ENCODE measurements around the gene RBMS1. TPM values are rescaled to one million over a fixed set of nuclear protein-coding genes. Genes with fewer than 3 reads are reported as not detected.

RBMS1 gene
- total RNA-seq, 1 donor from 2014 or later = 28.4 TPM

GRCh38 chr2:160247296-160248035, 246.1 kb downstream of the RBMS1 start:
- Mint-ChIP-seq H3K36me3 (ENCODE audit: low read depth) (no peaks in the 10 kb centered on the region), H3K4me1 (peaks cover 16% of the 10 kb centered on the region), H3K9me3 (no peaks in the 10 kb centered on the region), H3K4me3 (no peak overlapping the region), H3K27me3 (ENCODE audit: low read depth) (no peaks in the 10 kb centered on the region), H3K27ac (ENCODE audit: unreplicated experiment) (no peak overlapping the region)
- DNase-seq (ENCODE audit: low read depth, low spot score) = no peak
- TF ChIP-seq CTCF (conservative IDR thresholded peaks at IDR 0.05) = no peak

- Mint-ChIP-seq H3K36me3 (ENCODE audit: low read depth) (no peaks in the 10 kb centered on the region), H3K4me3 (no peak overlapping the region), H3K4me1 (peaks cover 16% of the 10 kb centered on the region), H3K27me3 (ENCODE audit: low read depth) (no peaks in the 10 kb centered on the region), H3K27ac (ENCODE audit: unreplicated experiment) (no peak overlapping the region), H3K9me3 (no peaks in the 10 kb centered on the region)
- no peak for DNase-seq (ENCODE audit: low read depth, low spot score)
- no peak for TF ChIP-seq CTCF (conservative IDR thresholded peaks at IDR 0.05)
Measured at GRCh38 chr2:160246356-160246755, 247.3 kb downstream of the RBMS1 start.

- H3K27ac Mint-ChIP-seq (ENCODE audit: unreplicated experiment) = peak overlapping the region; percentile 73
- TF ChIP-seq CTCF (conservative IDR thresholded peaks at IDR 0.05) = no peak
Measured at GRCh38 chr2:160245614-160246155, 247.9 kb downstream of the RBMS1 start.

GRCh38 chr2:160242893-160243564, 250.6 kb downstream of the RBMS1 start:
- DNase-seq (ENCODE audit: low read depth, low spot score) = no peak
- no peaks in the 10 kb centered on the region for H3K36me3 Mint-ChIP-seq (ENCODE audit: low read depth)
- H3K4me1 Mint-ChIP-seq = peaks cover 16% of the 10 kb centered on the region
- H3K9me3 Mint-ChIP-seq = peaks cover 4% of the 10 kb centered on the region
- no peak overlapping the region for H3K27ac Mint-ChIP-seq (ENCODE audit: unreplicated experiment)
- no peak for TF ChIP-seq CTCF (conservative IDR thresholded peaks at IDR 0.05)
- no peak overlapping the region for H3K4me3 Mint-ChIP-seq
- H3K27me3 Mint-ChIP-seq (ENCODE audit: low read depth) = no peaks in the 10 kb centered on the region

More at GRCh38 chr2:160245614-160246155, 247.9 kb downstream of the RBMS1 start:
- H3K4me3 Mint-ChIP-seq = no peak overlapping the region
- peaks cover 16% of the 10 kb centered on the region for H3K4me1 Mint-ChIP-seq
- peaks cover 2% of the 10 kb centered on the region for H3K9me3 Mint-ChIP-seq
- no peak for DNase-seq (ENCODE audit: low read depth, low spot score)
- H3K36me3 Mint-ChIP-seq (ENCODE audit: low read depth) = no peaks in the 10 kb centered on the region
- no peaks in the 10 kb centered on the region for H3K27me3 Mint-ChIP-seq (ENCODE audit: low read depth)

- Mint-ChIP-seq H3K27ac (ENCODE audit: unreplicated experiment) (no peak overlapping the region), H3K27me3 (ENCODE audit: low read depth) (no peaks in the 10 kb centered on the region), H3K4me3 (no peak overlapping the region), H3K9me3 (peaks cover 4% of the 10 kb centered on the region), H3K4me1 (peaks cover 16% of the 10 kb centered on the region), H3K36me3 (ENCODE audit: low read depth) (no peaks in the 10 kb centered on the region)
- TF ChIP-seq CTCF (conservative IDR thresholded peaks at IDR 0.05) = no peak
- DNase-seq (ENCODE audit: low read depth, low spot score) = no peak
Measured at GRCh38 chr2:160241251-160242137, 252.1 kb downstream of the RBMS1 start.
